ENCODE results near the gene TGM5.
"Not testable (repeated sequence)": the region's sequence is repeated elsewhere in the genome, so short reads cannot be mapped to it uniquely, and the experiment has no call there.

The TGM5 gene

DNA sequence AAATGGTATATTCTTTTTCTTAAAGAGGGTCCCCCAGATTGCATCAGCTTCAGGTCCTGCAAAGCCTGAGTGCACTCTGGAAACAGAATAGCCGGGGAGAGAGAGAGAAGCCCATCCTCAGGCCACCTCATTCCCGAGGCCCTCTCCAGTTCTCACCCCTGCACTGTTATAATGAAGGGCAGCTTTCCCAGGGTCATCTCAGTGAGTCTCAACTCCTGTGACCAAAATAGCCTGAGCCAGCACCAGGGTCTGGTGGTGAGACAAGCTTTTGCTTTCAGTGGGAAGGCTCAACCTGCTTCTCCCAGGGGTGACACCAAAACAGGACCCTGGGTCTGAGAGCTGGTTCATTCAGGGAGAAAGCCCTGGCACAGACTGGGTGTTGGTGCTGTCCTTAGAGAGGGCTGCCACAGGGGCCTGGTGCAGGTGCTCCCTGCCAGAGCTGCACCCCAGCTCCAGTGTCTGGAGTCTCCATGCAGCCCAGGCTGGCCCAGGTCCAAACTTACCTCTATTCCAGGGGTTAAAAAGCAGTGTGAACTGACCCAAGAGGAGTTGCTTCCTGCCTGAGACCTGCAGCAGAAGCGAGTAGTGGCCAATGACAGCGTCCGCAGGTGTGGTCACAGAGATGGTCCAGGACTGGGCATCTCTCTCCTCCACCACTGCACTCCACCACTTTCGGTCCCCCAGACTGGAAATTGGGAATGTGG, 52.0 kb downstream of the TGM5 start:
- DNase-seq: no peak

DNA sequence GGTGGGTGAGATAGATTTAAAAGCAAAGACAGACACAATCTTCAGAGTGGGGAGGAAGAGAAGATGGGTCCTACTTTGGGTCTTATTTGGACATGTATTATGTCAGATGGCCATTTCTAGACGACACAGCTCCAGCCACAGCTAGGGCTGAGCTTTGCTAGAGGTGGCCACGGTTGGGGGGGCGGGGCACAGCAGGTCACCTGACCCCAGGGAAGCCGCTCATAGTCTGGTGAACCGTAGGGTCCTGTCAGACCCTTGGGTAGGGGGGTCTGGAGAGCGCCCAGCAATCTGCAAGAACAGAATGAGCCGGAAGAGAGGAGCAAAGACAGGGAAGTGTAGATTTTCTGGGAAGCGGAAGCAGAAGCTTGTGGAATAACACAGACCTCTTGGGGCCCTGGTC, 52.6 kb downstream of the TGM5 start:
- DNase-seq: no peak

DNA sequence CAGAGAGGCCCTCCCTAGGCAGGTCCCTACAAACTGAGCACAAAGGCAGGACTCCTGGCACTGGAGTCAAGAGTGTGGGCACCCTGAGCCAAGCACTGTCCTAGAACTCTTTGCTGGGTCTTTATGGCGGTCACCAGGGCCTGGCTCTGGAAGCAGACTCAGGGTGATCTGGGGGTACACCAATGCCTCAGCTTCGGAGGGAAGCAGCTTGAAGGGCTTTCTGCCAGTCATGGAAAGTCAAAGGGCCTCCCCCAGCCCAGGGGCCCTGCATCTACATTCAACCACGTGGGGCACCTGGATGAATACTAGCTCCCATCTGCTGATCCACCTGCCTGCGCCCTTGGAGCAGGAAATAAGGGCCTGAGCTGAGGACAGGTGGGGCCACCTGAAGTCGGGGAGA, 53.3 kb downstream of the TGM5 start:
- no peak for DNase-seq

DNA sequence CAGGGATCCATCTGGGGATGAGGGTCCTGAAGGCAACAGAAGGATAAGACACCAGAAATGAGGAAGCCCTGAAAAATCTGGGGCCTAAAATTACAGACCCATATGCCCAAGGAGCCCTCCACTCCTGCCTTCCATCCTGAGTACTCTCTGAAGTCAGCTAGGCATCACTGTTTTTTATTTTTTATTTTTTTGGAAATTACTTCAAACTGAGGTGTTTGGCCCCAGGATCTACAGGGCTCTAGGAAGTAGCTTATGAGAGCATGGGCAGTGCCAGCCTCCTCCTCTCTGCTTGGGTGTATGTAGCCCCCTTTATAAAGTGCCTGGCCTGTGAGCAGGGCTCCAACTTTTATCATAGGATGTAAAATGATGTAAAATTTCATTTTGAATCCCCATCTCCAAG, 53.8 kb downstream of the TGM5 start:
- no peak for DNase-seq

DNA sequence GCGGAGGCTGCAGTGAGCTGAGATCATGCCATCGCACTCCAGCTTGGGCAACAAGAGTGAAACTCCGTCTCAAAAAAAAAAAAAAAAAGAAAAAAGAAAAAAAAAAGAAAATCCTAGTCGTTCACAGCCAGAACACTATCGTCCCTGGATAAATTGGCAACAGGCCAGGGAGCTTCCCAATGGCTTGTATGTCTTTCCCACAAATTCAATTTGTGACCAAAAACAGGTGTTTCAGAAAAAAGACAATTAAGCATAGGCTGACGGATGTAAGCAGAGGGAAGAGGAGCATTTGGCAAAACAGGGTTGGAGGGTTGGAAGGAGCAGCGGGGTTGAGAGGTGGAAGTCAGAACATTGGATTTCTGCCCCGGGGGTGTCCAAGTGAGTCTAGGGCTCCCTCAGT, 54.4 kb downstream of the TGM5 start:
- no peak for DNase-seq

DNA sequence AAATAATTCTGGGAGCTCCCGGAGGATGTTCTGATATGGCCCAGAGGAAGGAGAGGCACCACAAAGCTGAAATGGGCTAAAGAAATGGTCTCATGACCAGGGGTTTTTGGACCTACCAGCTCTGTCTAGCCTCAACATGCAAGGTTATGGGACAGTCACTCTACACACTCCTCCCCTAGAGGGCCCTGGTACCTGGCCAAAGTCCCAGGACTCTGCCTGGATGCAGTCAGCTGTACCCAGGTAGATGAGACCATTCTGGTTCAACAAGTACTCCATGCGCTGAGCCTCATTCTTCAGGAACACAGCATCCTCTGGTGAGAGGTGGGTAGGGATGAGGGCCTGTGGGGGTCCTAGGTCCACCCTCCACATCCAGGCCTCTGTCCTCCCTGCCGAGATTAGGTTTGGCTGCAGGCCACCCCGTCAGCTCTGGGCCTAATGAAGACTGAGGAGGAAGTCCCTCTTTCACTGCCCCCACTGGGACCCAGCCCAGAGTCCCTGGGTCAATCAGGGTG, 55.4 kb downstream of the TGM5 start:
- no peak for DNase-seq

DNA sequence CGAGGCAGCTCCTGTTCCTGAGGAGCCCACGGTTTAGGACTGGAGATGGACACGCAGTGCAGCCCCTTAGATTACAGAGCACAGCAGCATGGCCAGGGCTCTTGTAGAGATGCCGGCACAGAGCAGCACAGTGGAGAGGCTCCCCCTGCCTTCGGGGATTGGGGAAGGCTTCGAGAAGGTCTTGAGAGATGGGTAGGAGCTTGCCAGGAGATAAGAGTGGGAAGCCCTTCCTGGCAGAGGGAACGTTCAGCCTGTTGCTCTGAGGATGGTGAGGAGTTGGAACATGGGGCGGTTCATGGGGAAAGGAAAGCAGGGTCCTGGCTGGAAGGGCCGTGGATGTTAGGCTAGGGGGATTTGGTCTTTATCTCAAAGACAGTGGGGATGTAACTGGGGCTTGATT, 55.9 kb downstream of the TGM5 start:
- DNase-seq: no peak

DNA sequence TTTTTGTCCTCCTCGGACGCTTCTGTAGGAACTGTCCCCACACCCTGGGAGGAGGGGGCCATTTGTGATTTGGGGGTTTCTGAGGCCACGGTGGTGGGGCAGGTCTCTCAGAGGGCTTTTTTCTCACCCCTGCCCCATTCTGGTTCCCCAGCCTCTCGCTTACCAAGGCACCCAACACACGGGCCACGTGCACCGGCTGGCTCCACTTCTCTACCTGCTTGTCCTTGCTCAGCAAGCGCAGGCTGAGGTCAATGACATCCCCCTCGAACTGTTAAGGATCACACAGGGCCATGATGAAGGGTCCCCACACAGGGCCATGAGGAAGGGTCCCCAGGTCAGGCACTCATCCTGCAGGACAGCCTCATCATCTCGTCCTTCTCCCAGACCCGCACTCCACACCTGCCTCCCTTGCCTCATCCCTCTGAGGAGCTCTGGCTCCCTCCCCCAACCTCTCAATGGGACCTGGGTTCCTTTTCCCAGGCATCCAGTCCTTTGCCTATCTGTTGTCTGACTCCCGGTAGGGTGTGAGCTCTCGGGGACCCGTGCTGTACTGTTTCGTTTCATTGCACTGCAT, 56.5 kb downstream of the TGM5 start:
- no peak for DNase-seq

DNA sequence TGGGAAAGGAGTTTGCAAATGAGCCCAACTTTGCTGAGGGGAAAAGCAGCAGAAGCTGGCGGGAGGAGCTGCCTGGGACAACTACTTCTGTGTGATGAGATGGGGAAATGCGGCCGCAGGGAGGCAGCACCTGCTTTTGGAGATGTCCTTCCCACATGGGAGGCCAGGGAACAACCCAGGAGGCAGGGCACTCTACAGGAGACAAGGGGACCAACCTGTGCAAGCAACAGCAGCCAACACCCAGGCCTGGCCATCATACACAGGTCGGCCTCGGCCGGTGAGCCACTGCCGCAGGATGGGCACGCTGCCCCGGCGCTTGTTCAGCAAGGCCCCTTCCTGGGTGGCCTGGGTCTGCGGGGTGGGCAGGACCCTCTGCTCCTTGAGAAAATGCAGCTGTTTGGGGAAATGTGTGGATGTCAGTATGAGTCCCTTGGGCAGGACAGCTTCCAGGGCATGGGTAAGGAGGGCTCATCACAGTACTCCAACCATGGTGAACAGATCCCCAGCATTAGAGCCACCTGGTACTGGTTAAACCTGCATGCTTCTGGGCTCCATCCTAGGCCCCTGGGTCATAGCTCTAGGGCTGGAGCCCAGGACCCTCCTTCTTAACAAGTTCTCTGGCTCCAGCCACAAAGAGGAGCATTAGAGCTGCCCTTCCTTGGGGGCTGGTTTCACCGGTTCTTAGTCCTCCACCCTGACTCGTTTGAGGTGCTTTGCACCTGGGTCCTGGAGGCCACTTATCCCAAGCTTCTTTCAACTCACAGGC, 57.5 kb downstream of the TGM5 start:
- DNase-seq: no peak

DNA sequence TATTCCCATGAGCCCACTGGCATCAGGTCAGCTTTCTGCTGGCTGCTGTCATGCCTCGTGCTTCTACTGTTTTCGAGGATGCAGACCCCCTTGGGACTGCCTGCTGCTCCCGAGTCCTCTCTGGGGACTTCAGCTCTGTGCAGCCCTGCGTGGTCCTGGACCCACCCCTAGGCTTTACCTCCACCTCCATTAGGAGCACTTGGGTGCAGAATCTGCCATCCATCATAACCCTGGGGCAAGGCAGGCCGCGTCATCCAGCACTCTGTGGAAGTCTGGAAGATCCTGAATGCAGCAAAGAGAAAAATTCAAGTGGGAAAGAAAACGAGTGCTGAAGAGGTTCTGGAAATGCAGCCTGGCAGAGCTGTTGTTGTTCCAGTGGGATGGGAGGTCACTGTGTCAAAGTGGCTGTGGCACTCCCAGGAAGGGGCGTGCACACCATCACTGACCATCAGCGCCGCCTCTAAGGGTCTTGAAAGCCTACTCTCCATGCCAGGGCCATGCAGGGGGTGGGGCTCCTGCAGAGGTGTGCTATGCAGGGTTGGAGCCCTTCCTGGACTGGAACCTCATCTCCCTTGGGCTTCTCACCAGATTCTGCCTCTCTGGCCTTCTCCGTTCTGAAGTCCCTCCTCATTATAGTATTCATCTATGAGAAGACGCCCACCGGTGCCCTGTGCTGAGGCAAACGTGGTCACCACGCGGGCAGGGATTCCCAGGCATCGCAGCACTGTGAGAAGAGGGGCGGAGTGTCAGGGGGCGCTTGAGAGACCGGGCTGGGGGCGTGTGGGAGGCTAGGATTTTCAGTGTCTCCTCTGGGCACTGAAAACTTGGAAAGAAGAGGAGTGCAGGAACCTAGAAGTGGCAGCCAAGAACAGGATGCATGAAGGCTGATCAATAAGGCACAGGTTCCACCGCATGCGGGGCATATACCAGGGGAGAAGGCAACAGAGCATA, 58.4 kb downstream of the TGM5 start:
- DNase-seq: no peak

DNA sequence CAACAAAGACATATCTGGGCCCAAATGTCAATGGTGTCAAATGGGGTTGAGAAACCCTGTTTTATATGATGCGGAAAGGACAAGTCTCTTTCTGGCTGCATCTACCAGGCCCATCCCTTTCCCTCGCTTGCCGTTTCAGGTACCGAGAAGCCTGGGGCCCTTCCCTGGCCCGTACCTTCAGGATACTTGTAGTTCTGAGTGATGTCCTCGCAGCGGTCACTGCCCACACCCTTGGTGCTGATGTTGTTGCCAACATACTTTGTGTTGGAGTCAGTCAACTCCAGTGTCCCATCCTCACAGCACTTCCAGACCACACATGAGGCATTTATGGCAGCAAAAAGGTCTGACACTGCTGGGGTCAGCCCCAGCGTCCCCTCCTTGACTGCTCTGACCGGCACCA, 59.7 kb downstream of the TGM5 start:
- no peak for DNase-seq

DNA sequence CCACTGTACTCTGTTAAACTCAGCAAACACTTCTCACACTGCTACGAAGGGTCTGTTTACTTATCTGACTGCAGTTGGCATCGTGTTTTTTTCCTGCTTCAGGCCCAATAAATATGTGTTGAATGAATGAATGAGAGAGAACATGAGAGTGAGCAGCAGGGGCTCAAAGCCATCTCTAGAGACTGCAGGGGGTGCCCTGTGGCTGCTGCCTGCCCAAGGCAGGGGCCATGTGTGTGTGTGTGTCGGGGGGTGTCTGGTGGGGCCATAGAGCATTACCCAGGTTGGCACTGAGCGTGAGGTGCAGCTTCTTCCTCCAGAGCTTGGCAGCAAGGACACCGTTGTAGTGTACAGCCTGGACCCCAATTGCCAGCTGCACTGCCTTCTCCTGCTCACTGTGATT, 60.7 kb downstream of the TGM5 start:
- DNase-seq: no peak

DNA sequence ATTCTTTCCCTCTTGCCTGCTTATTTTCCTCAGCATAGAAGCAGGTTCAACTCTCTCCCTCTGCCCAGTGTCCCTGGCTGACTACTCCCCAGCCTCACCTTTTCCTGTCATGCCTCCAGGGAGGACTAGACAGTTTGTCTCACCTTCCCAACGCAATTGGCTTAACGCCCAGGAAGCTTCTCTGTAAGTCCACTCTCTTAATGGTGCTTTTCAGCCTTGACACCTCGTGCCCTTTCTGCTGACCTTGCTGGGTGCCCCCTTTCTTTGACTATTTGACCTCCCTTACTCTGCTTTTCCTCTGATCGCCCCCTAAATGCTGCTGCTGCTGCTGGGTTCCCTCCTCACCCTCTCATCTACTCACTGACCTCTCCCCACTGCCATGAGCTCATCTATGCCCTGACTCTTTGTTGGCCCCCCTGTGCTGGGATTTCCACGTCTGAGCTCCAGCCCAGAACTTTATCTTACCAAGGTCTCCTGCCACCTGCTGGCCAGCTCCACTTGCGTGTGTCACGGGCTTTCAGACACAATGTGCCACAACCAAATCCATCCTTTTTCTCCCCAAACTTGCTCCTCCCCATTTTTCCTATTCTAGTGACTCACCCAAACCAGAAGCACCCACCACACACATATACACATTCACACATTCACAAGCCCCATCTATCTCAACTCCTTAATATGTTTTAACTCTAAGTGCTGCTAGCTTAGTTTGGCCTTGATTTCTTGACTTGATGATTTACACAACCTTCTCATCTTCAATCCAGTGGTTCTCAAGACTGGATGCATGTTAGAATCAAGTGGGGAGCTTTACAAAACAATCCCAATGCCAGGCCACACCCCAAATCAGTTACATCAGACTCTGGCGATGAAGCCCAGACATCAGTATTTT, 62.5 kb downstream of the TGM5 start:
- peak; percentile 74 for DNase-seq

DNA sequence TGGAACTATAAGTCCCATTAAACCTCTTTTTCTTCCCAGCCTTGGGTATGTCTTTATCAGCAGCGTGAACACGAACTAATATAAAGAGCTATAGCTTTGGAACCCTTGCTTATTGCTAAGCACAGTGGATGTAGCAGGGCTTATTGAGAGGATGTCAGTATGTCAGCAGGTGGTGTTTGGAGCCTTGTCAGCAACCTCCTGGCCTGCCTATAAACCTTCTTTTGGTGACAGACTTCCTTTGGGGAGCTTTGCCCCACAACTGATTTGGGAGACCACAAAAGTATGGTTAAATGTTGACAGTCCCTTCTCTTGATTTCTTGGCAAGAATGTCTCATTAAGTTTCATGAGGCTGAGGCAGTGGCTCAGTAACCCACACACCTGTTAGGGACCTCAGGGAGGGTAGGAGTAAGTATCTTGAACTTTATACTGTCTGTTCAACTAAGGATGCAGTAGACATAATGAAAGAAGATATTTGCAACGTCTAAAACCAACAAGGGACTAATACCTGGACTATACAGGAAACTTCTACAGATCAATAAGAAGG, 66.7 kb downstream of the TGM5 start:
- no peak for DNase-seq

DNA sequence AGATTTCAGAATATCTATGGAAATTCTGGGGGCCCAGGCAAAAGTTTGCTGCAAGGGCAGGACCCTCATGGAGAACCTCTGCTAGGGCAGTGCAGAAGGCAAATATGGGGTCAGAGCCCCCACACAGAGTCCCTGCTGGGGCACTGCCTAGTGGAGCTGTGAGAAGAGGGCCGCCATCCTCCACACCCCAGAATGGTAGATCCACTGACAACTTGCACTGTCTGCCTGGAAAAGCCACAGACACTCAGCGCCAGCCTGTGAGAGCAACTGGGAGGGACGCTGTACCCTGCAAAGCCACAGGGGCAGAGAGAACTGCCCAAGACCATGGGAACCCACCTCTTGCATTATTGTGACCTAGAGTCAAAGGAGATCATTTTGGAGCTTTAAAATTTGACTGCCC, 67.7 kb downstream of the TGM5 start:
- DNase-seq: no peak

DNA sequence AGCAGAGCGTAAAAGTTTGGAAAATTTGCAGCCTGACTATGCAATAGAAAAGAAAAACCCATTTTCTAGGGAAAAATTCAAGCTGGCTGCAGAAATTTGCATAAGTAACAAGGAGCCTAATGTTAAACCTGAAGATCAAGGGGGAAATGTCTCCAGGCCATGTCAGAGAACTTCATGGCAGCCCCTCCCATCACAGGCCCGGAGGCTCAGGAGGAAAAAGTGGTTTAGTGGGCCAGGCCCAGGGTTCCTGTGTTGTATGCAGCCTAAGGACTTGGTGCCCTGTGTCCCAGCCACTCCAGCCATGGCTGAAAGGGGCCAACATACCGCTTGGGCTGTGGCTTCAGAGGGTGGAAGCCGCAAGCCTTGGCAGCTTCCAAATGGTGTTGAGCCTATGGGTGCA, 68.2 kb downstream of the TGM5 start:
- not testable (repeated sequence) for DNase-seq

DNA sequence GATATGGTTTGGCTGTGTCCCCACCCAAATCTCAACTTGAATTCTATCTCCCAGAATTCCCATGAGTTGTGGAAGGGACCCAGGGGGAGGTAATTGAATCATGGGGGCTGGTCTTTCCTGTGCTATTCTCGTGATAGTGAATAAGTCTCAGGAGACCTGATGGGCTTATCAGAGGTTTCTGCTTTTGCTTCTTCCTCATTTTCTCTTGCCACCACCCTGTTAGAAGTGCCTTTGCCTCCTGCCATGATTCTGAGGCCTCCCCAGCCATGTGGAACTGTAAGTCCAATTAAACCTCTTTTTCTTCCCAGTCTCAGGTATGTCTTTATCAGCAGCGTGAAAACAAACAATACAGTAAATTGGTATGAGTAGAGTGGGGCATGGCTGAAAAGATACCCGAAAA, 69.0 kb downstream of the TGM5 start:
- not testable (repeated sequence) for DNase-seq

DNA sequence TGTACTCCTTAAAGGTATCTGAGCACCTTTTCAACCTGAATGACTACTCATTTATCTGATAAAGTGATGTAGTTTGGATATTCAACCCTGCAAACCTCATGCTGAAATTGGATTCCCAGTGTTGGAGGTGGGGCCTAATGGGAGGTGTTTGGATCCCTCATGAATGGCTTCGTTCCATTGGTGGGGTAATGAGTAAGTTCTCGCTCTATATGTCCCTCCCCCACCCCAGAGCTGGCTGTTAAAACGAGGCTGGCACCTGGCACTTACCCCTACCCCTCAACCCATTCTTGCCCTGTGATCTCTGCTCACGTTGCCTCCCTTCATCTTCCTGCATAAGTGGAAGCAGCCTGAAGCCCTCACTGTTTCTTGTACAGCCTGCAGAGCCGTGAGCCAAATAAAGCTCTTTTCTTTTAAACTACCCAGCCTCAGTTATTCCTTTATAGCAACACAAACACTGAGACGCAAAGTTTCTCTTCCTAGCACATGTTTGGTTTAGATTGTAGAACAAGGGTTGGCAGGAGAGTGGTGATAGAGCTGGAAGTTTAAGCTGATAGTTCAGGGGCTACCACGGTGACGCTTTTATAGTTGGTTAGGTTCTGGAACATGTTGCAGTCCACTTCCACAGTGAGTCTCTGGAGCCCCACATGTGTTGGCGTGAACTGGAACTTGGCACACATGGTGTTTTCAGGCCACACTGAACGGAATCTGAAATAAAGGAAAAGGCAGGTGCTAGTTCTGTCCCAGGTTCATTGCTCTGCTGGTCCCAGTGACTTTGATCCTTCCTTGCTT, 69.8 kb downstream of the TGM5 start:
- DNase-seq: no peak

DNA sequence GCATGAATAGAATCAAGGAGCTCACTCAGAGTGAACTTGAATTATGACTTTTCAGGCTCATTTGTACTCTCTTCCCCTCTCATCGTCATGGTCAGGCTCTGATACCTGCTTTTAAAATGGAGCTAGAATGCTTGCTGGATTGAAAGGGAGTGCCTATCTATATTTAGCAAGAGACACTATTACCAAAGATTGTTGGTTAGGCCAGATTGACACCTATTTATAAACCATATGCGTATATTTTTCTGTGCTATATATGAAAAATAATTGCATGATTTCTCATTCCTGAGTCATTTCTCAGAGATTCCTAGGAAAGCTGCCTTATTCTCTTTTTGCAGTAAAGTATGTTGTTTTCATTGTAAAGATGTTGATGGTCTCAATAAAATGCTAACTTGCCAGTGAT, 71.9 kb downstream of the TGM5 start:
- peak; percentile 19 for DNase-seq

DNA sequence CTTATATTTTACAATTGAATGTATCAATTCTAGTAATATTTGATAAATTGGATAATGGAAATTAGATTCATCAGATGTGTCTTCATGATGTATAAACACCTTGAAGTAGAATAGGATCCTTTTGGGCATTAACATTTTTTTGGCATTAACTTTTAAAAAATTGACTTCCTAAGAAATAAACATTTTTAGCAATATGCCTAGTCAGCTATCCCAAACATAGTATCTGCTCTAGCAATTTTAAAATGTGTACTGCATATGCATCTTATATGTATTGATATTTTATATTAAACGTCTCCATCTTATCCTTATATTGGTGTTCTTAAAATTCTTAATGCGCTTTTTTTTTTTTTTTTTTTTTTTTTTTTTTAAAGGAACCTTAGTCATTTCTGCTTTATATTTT, 73.0 kb downstream of the TGM5 start:
- no peak for DNase-seq

DNA sequence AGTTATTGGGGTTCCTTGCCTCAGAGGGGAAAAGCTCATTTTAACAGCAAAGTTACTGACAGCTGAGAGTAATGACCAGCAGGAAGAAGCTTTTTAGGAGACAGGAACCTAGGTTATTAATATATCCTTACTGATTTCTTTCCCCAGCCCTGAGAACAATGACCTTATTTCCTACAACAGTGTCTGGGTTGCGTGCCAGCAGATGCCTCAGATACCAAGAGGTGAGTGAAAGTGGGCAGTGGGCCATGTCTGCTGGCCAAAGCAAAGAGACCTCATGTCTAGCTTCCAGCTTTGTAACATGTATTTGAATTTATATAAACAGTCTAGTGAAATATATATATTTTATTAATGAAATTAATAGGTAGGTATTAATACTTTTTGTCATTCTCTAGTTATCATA, 76.5 kb downstream of the TGM5 start:
- DNase-seq: no peak
